Sigmoid colon (tissue), 7 donors: ENCODE results near the gene ROR1. TPM values are rescaled to one million over a fixed set of nuclear protein-coding genes. Genes with fewer than 3 reads are reported as not detected.

Experiments used
- DNase-seq: peaks from one replicate; pipeline ENCODE4 v3.0.0-alpha.2; 2019
- H3K27ac ChIP-seq, 4 donors: fragments of 200-600 bp; sonication (generic); one replicate each; pipeline ENCODE4 v1.5.1; 2016 to 2019; ENCODE audit warnings: mild to moderate bottlenecking in 1 of 4
- H3K27me3 ChIP-seq, 3 donors: fragments of 200-600 bp; sonication (generic); one replicate each; pipeline ENCODE4 v1.5.1; 2019; ENCODE audit warnings: mild to moderate bottlenecking in 1 of 3
- H3K36me3 ChIP-seq, 4 donors: fragments of 200-600 bp; sonication (generic); one replicate each; pipeline ENCODE4 v1.5.1; 2016 to 2019
- H3K4me1 ChIP-seq, 4 donors: fragments of 200-600 bp; sonication (generic); one replicate each; pipeline ENCODE4 v1.5.1; 2017 to 2019
- H3K4me3 ChIP-seq, 4 donors: fragments of 200-600 bp; sonication (generic); one replicate each; pipeline ENCODE4 v1.5.1; 2017 to 2019; ENCODE audit warnings: mild to moderate bottlenecking in 2 of 4, moderate library complexity in 1 of 4
- H3K9me3 ChIP-seq, 4 donors: fragments of 200-600 bp in 3 of 4; sonication (generic) in 3 of 4; one replicate each; pipeline versions ENCODE4 v1.5.1 to v1.6.1; 2013 to 2019
- CTCF ChIP-seq, 4 experiments: fragments of 450-650 bp in 3 of 4; fragments of 200-600 bp in 1 of 4; IDR thresholded peaks; one replicate each; pipeline ENCODE4 v1.5.1; 2016 to 2019; ENCODE audit warnings: antibody characterized with exemption in 4 of 4, mild to moderate bottlenecking in 3 of 4, moderate library complexity in 2 of 4
- EP300 ChIP-seq, 4 donors: sonication (generic); formaldehyde crosslinking; IDR thresholded peaks; one replicate each; pipeline ENCODE4 v1.6.1; 2017; ENCODE audit warnings: antibody characterized with exemption in 4 of 4
- POLR2A ChIP-seq, 2 donors: fragments of 450-650 bp; IDR thresholded peaks; one replicate each; pipeline ENCODE4 v1.6.1; 2016; ENCODE audit warnings: antibody characterized with exemption in 2 of 2, mild to moderate bottlenecking in 2 of 2, moderate library complexity in 2 of 2
- POLR2AphosphoS5 ChIP-seq, 4 donors: sonication (generic); formaldehyde crosslinking; IDR thresholded peaks; one replicate each; pipeline ENCODE4 v1.6.1; 2017; ENCODE audit warnings: antibody characterized with exemption in 4 of 4
- WGBS, 2 donors: extraction: QIAGEN DNeasy Blood & Tissue Kit; methylation state at CpG; one replicate each; pipeline ENCODE4 v1.1.7; 2013; 5-methylcytosine and 5-hydroxymethylcytosine counted together
- intact Hi-C: fragments of 100-400 bp; cut with DNase I; formaldehyde crosslinking; loops from one replicate; pipeline ENCODE4 v1.15.1; 2023
- polyA plus RNA-seq, 3 donors: library from polyadenylated mRNA; stranded (reverse); fragments of 200-250 nt; gene quantifications; one replicate each; pipeline ENCODE4 v1.2.3, GENCODE V29; 2013
- total RNA-seq, 4 donors: library from RNA; depleted of rRNA; stranded (reverse); fragments of >200 nt; gene quantifications; one replicate each; pipeline ENCODE4 v1.1.0, GENCODE V29; 2016
- donor health status: healthy with polysubstance abuse.
- donor health status: Bipolar disorder and iron deficiency.
- donor health status: healthy.

ROR1 gene
- total and polyA plus RNA-seq, 7 donors: under 0.01 to 37.1 (median 27.3) TPM

- Histone ChIP-seq H3K4me3 (no peak overlapping the region), H3K36me3 (no peaks in the 10 kb centered on the region), H3K4me1 (peaks cover 0 to 28% (median 10%) of the 10 kb centered on the region in 4 donors), H3K27ac (no peak overlapping the region), H3K27me3 (no peaks in the 10 kb centered on the region), H3K9me3 (no peaks in the 10 kb centered on the region)
- intact Hi-C loops: no loop called here
- 83 to 89% methylated on average over 3 of the region's 3 CpGs for WGBS, 2 donors
- TF ChIP-seq POLR2AphosphoS5 (IDR thresholded peaks at IDR 0.05) (no peak), CTCF (IDR thresholded peaks at IDR 0.05) (no peak), EP300 (IDR thresholded peaks at IDR 0.05) (no peak), POLR2A (IDR thresholded peaks at IDR 0.05) (no peak)
- no peak for DNase-seq
Measured at GRCh38 chr1:64082459-64082858, 308.6 kb downstream of the ROR1 start.

GRCh38 chr1:64084451-64084850 is 310.6 kb downstream of the ROR1 start:
- Histone ChIP-seq H3K27me3 (no peaks in the 10 kb centered on the region), H3K4me3 (no peak overlapping the region), H3K9me3 (no peaks in the 10 kb centered on the region), H3K36me3 (no peaks in the 10 kb centered on the region), H3K27ac (no peak overlapping the region), H3K4me1 (peaks cover 0 to 36% (median 10%) of the 10 kb centered on the region in 4 donors)
- intact Hi-C loops: no loop called here
- WGBS, 2 donors: 96 to 97% methylated on average over 2 of the region's 2 CpGs
- no peak for DNase-seq
- TF ChIP-seq CTCF (IDR thresholded peaks at IDR 0.05) (no peak), EP300 (IDR thresholded peaks at IDR 0.05) (no peak), POLR2A (IDR thresholded peaks at IDR 0.05) (no peak), POLR2AphosphoS5 (IDR thresholded peaks at IDR 0.05) (no peak)

- no peak for TF ChIP-seq POLR2A (IDR thresholded peaks at IDR 0.05)
- no peak for TF ChIP-seq EP300 (IDR thresholded peaks at IDR 0.05)
- no peak for TF ChIP-seq CTCF (IDR thresholded peaks at IDR 0.05)
- TF ChIP-seq POLR2AphosphoS5 (IDR thresholded peaks at IDR 0.05): no peak
- intact Hi-C loops: no loop called here
- 55 to 78% methylated on average over 2 of the region's 2 CpGs for WGBS, 2 donors
- Histone ChIP-seq H3K9me3 (no peaks in the 10 kb centered on the region), H3K4me1 (peaks cover 0 to 38% (median 16%) of the 10 kb centered on the region in 4 donors), H3K4me3 (no peak overlapping the region), H3K27me3 (no peaks in the 10 kb centered on the region), H3K36me3 (no peaks in the 10 kb centered on the region), H3K27ac (no peak overlapping the region)
- DNase-seq: no peak
Measured at GRCh38 chr1:64087768-64088167, 314.0 kb downstream of the ROR1 start.

GRCh38 chr1:64090436-64090835 is 316.6 kb downstream of the ROR1 start:
- TF ChIP-seq EP300 (IDR thresholded peaks at IDR 0.05) (no peak), CTCF (IDR thresholded peaks at IDR 0.05) (no peak), POLR2A (IDR thresholded peaks at IDR 0.05) (no peak), POLR2AphosphoS5 (IDR thresholded peaks at IDR 0.05) (no peak)
- H3K36me3 ChIP-seq: no peaks in the 10 kb centered on the region
- no peak for DNase-seq
- H3K4me3 ChIP-seq: no peak overlapping the region
- no peaks in the 10 kb centered on the region for H3K27me3 ChIP-seq
- peaks cover 0 to 45% (median 31%) of the 10 kb centered on the region in 4 donors for H3K4me1 ChIP-seq
- 83 to 86% methylated on average over 3 of the region's 3 CpGs for WGBS, 2 donors
- H3K9me3 ChIP-seq: no peaks in the 10 kb centered on the region
- intact Hi-C loops: no loop called here
- H3K27ac ChIP-seq: no peak overlapping the region

GRCh38 chr1:64092851-64093371 is 319.1 kb downstream of the ROR1 start:
- Histone ChIP-seq H3K27ac (peak overlapping the region in 3 of 4 donors; percentile 26 to 69 (median 61)), H3K9me3 (no peaks in the 10 kb centered on the region), H3K27me3 (no peaks in the 10 kb centered on the region), H3K4me3 (no peak overlapping the region), H3K36me3 (no peaks in the 10 kb centered on the region), H3K4me1 (peaks cover 0 to 43% (median 35%) of the 10 kb centered on the region in 4 donors)
- no peak for DNase-seq
- 59 to 83% methylated on average over 5 of the region's 5 CpGs for WGBS, 2 donors
- TF ChIP-seq EP300 (IDR thresholded peaks at IDR 0.05) (no peak), POLR2AphosphoS5 (IDR thresholded peaks at IDR 0.05) (peak in 3 of 4 donors; percentile 45 to 67 (median 63))
- intact Hi-C loops: no loop called here
